IMR-90 (cell line): ENCODE measurements around the gene TNFAIP8L1. TPM values are rescaled to one million over a fixed set of nuclear protein-coding genes. Genes with fewer than 3 reads are reported as not detected.

Experiments used
- ATAC-seq: fragments of 200-7000 bp; cut with Tn5 transposase; 2 replicates; pipeline ENCODE4 v1.9.1; 2020; ENCODE audit warnings: low read depth, mild to moderate bottlenecking, moderate library complexity
- BruUV-seq: library from RNA; stranded (reverse); fragments of 400-500 nt; replicated peaks from 2 replicates; lab custom pipeline; 2021; lab: Mats Ljungman, UMichigan
- CTCF ChIA-PET: fragments of 300-600 bp; formaldehyde crosslinking; extraction: SDS; loops from one replicate; lab custom pipeline; 2021; ENCODE audit warnings: antibody characterized with exemption; lab: Yijun Ruan, JAX
- POLR2A ChIA-PET: fragments of 300-600 bp; sonication (Branson Sonifier 250); formaldehyde crosslinking; loops from one replicate; lab custom pipeline; 2022; ENCODE audit warnings: antibody characterized with exemption; ENCODE audit not compliant: unreplicated experiment; lab: Charles Lee
- DNase-seq: peaks from one replicate; pipeline ENCODE4 v3.0.0; 2013
- H2AFZ ChIP-seq: replicated peaks from 2 replicates; pipeline ENCODE3; 2013; ENCODE audit warnings: low read length, mild to moderate bottlenecking; ENCODE audit not compliant: poor library complexity
- H2AK5ac ChIP-seq: 2 replicates; pipeline ENCODE4 v1.6.1; 2013; ENCODE audit warnings: low read depth, low read length, inconsistent platforms
- H2AK9ac ChIP-seq: replicated peaks from 2 replicates; pipeline ENCODE3; 2013; ENCODE audit warnings: mild to moderate bottlenecking, low read depth, low read length, moderate library complexity; ENCODE audit not compliant: poor library complexity
- H2BK120ac ChIP-seq: 2 replicates; pipeline ENCODE4 v1.6.1; 2013; ENCODE audit warnings: low read depth, low read length, inconsistent platforms
- H2BK15ac ChIP-seq: 3 replicates; pipeline ENCODE4 v1.6.1; 2013; ENCODE audit warnings: low read depth, low read length, inconsistent platforms
- H2BK20ac ChIP-seq: 2 replicates; pipeline ENCODE4 v1.6.1; 2013; ENCODE audit warnings: low read depth, mild to moderate bottlenecking, inconsistent platforms, low read length, moderate library complexity
- H2BK5ac ChIP-seq: 2 replicates; pipeline ENCODE4 v1.6.1; 2013; ENCODE audit warnings: mild to moderate bottlenecking, low read depth, low read length, inconsistent platforms; ENCODE audit not compliant: poor library complexity, severe bottlenecking
- H3K14ac ChIP-seq: replicated peaks from 2 replicates; pipeline ENCODE4 v1.6.1; 2013; ENCODE audit warnings: low read depth, low read length, inconsistent platforms
- H3K18ac ChIP-seq: 2 replicates; pipeline ENCODE4 v1.6.1; 2013; ENCODE audit warnings: low read depth, low read length, control low read depth
- H3K23ac ChIP-seq: 2 replicates; pipeline ENCODE4 v1.6.1; 2013; ENCODE audit warnings: low read depth, low read length, inconsistent platforms
- H3K27ac ChIP-seq: 2 replicates; pipeline ENCODE4 v1.5.1; 2013; ENCODE audit warnings: mild to moderate bottlenecking, control low read depth, low read length; ENCODE audit not compliant: insufficient read depth
- H3K27me3 ChIP-seq: 2 replicates; pipeline ENCODE4 v1.6.1; 2013; ENCODE audit warnings: low read length; ENCODE audit not compliant: control insufficient read depth, insufficient read depth
- H3K36me3 ChIP-seq: 2 replicates; pipeline ENCODE4 v1.6.1; 2013; ENCODE audit warnings: low read length, mixed read lengths; ENCODE audit not compliant: control insufficient read depth, insufficient read depth
- H3K4ac ChIP-seq: 2 replicates; pipeline ENCODE4 v1.6.1; 2013; ENCODE audit warnings: low read depth, low read length, inconsistent platforms
- H3K4me1 ChIP-seq: 2 replicates; pipeline ENCODE4 v1.6.1; 2013; ENCODE audit warnings: low read length, mixed read lengths; ENCODE audit not compliant: control insufficient read depth, insufficient read depth
- H3K4me2 ChIP-seq: 2 replicates; pipeline ENCODE4 v1.6.1; 2013; ENCODE audit warnings: low read depth, mild to moderate bottlenecking, control low read depth, low read length, moderate library complexity
- H3K4me3 ChIP-seq: 2 replicates; pipeline ENCODE4 v1.5.1; 2013; ENCODE audit warnings: low read depth, mild to moderate bottlenecking, control low read depth, low read length, moderate library complexity; ENCODE audit not compliant: insufficient read depth
- H3K56ac ChIP-seq: 2 replicates; pipeline ENCODE4 v1.6.1; 2013; ENCODE audit warnings: low read length, inconsistent platforms; ENCODE audit not compliant: insufficient read depth; ENCODE audit errors: extremely low read depth
- H3K79me1 ChIP-seq, 2 experiments: 2 replicates each; pipeline ENCODE4 v1.6.1; 2013; ENCODE audit warnings: low read length in 2 of 2, inconsistent platforms in 1 of 2, low read depth in 1 of 2
- H3K9ac ChIP-seq: 2 replicates; pipeline ENCODE4 v1.6.1; 2013; ENCODE audit warnings: low read depth, low read length, control low read depth
- H3K9me1 ChIP-seq: 2 replicates; pipeline ENCODE4 v1.6.1; 2013; ENCODE audit warnings: low read length, inconsistent platforms; ENCODE audit not compliant: insufficient read depth
- H3K9me3 ChIP-seq: 2 replicates; pipeline ENCODE4 v1.6.1; 2013; ENCODE audit warnings: low read length; ENCODE audit not compliant: control insufficient read depth, insufficient read depth
- H4K20me1 ChIP-seq: 2 replicates; pipeline ENCODE4 v1.6.1; 2013; ENCODE audit warnings: low read length, inconsistent platforms; ENCODE audit not compliant: insufficient read depth
- H4K5ac ChIP-seq: 2 replicates; pipeline ENCODE4 v1.6.1; 2013; ENCODE audit warnings: mild to moderate bottlenecking, low read depth, low read length, control low read depth
- H4K8ac ChIP-seq, 2 experiments: 2 replicates each; pipeline ENCODE4 v1.6.1; 2013; ENCODE audit warnings: low read depth in 2 of 2, low read length in 2 of 2, control low read depth in 1 of 2, inconsistent platforms in 1 of 2
- H4K91ac ChIP-seq: 2 replicates; pipeline ENCODE4 v1.6.1; 2013; ENCODE audit warnings: low read depth, low read length, inconsistent platforms; ENCODE audit not compliant: insufficient read depth
- BHLHE40 ChIP-seq: fragments of 150-350 bp; IDR thresholded peaks from 2 replicates; pipeline ENCODE4 v1.6.1; 2016; ENCODE audit warnings: mild to moderate bottlenecking, low read depth, low read length
- CEBPB ChIP-seq: IDR thresholded peaks from 2 replicates; pipeline ENCODE4 v1.6.1; 2012; ENCODE audit warnings: low read depth, low read length, improper control_type of control experiment
- CHD1 ChIP-seq: IDR thresholded peaks from 2 replicates; pipeline ENCODE4 v1.6.1; 2012; ENCODE audit warnings: low read depth, low read length, improper control_type of control experiment
- FOS ChIP-seq: fragments of 150-350 bp; IDR thresholded peaks from 2 replicates; pipeline ENCODE4 v1.6.1; 2016; ENCODE audit warnings: low read depth, low read length
- MAFK ChIP-seq: IDR thresholded peaks from 2 replicates; pipeline ENCODE4 v1.6.1; 2012; ENCODE audit warnings: low read depth, low read length, improper control_type of control experiment
- MAZ ChIP-seq: IDR thresholded peaks from 2 replicates; pipeline ENCODE4 v1.6.1; 2012; ENCODE audit warnings: low read depth, mild to moderate bottlenecking, low read length, improper control_type of control experiment, moderate library complexity, borderline replicate concordance
- MXI1 ChIP-seq: IDR thresholded peaks from 2 replicates; pipeline ENCODE4 v1.6.1; 2012; ENCODE audit warnings: low read depth, mild to moderate bottlenecking, low read length, moderate library complexity, borderline replicate concordance
- NFE2L2 ChIP-seq: fragments of 150-350 bp; IDR thresholded peaks from 2 replicates; pipeline ENCODE4 v1.6.1; 2016; ENCODE audit warnings: low read depth, mild to moderate bottlenecking, low read length
- POLR2A ChIP-seq: IDR thresholded peaks from 2 replicates; pipeline ENCODE4 v1.6.1; 2012; ENCODE audit warnings: mild to moderate bottlenecking, low read depth, low read length
- RAD21 ChIP-seq: IDR thresholded peaks from 2 replicates; pipeline ENCODE4 v1.6.1; 2012; ENCODE audit warnings: low read length, improper control_type of control experiment
- RCOR1 ChIP-seq: IDR thresholded peaks from 2 replicates; pipeline ENCODE4 v1.6.1; 2012; ENCODE audit warnings: mild to moderate bottlenecking, low read length, improper control_type of control experiment; ENCODE audit not compliant: insufficient replicate concordance
- RFX5 ChIP-seq: IDR thresholded peaks from 2 replicates; pipeline ENCODE4 v1.8.0; 2012; ENCODE audit warnings: low read depth, mild to moderate bottlenecking, low read length, moderate library complexity
- SMC3 ChIP-seq: fragments of 150-350 bp; IDR thresholded peaks from 2 replicates; pipeline ENCODE4 v1.6.1; 2016; ENCODE audit warnings: low read depth, mild to moderate bottlenecking, antibody characterized with exemption, low read length, moderate library complexity
- WGBS, 2 experiments: methylation state at CpG; one replicate each; pipeline versions ENCODE4 v1.1.5 to v1.1.7; 2013; ENCODE audit warnings: missing lambda C conversion rate in 2 of 2; ENCODE audit not compliant: insufficient read length in 1 of 2; ENCODE audit errors: extremely low coverage in 2 of 2; 5-methylcytosine and 5-hydroxymethylcytosine counted together
- dilution Hi-C: fragments of 300-500 bp; cut with HindIII; formaldehyde crosslinking; loops from one replicate; pipeline ENCODE4 v1.14.3; 2018; ENCODE audit warnings: low sequenced_read_pairs; ENCODE audit not compliant: unreplicated experiment
- in situ Hi-C: fragments of 300-500 bp; cut with MboI; formaldehyde crosslinking; loops from 3 replicates; pipeline ENCODE4 v1.14.3; 2019; ENCODE audit warnings: low sequenced_read_pairs, inconsistent platforms, mixed read lengths
- intact Hi-C: fragments of 100-400 bp; cut with micrococcal nuclease; formaldehyde crosslinking; loops from 2 replicates; pipeline ENCODE4 v1.10.0; 2022
- polyA plus RNA-seq, 3 experiments: library from polyadenylated mRNA; depleted of rRNA; stranded (reverse); fragments of >200 nt; gene quantifications; 2 replicates each; pipeline ENCODE4 v1.2.3, GENCODE V29; 2012; ENCODE audit warnings: low replicate concordance in 1 of 3
- total RNA-seq: library from RNA; depleted of rRNA; stranded (reverse); fragments of >200 nt; gene quantifications from 2 replicates; pipeline ENCODE4 v1.2.3, GENCODE V29; 2012
- TF ChIP-seq, protein P1 (sequence below): fragments of 150-350 bp; IDR thresholded peaks from 2 replicates; pipeline ENCODE4 v1.6.1; 2017; ENCODE audit warnings: mild to moderate bottlenecking, antibody characterized with exemption, low read length, low read depth
- TF ChIP-seq, protein P2 (sequence below): fragments of 150-350 bp; IDR thresholded peaks from 2 replicates; pipeline ENCODE4 v1.6.1; 2016; ENCODE audit warnings: low read depth, mild to moderate bottlenecking, low read length, moderate library complexity, borderline replicate concordance
- TF ChIP-seq, protein P3 (sequence below): conservative IDR thresholded peaks from 2 replicates; pipeline ENCODE4 v1.5.1; 2012; ENCODE audit warnings: mild to moderate bottlenecking, low read depth, low read length, improper control_type of control experiment

Gene TNFAIP8L1
- total and polyA plus RNA-seq, 2 of the 4 experiments (the other 2 are of a cell fraction), result 2.5 to 6.0 TPM

DNA sequence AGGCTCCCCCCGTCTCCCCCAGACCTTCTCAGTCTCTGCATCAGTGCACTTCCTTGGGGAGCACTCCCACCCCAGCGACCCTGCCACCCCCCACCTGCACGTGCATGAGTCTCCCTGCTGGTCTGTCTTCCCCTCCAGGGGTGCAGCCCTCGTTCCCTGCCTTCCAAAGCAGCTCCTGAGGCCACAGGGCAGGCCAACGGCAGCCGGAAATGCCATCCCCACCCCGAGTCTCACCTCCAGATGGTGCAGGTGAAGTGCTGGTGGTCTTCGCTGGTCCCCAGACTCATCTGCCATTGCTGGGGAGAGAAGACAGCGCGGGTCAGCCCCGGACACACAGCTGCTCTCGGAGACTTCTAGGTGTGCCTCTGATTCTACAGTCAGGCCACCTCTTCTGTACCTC is 25.3 kb downstream of the TNFAIP8L1 start:
- no TSS peak for BruUV-seq
- H4K91ac ChIP-seq, result no peak overlapping the region
- ATAC-seq, result no peak
- H3K56ac ChIP-seq, result no peak overlapping the region
- dilution Hi-C loops (no loop called here), intact Hi-C loops (no loop called here), in situ Hi-C loops (no loop called here)
- peaks cover 48% of the 10 kb centered on the region for H4K20me1 ChIP-seq
- peaks cover 28 to 76% of the 10 kb centered on the region in 2 experiments for H3K79me1 ChIP-seq
- H2BK15ac ChIP-seq, result no peak overlapping the region
- TF ChIP-seq RAD21 (no peak), RFX5 (no peak), MAFK (no peak), CHD1 (no peak), CEBPB (no peak), MAZ (no peak), MXI1 (no peak), RCOR1 (no peak), POLR2A (no peak), FOS (no peak), SMC3 (no peak), BHLHE40 (no peak), NFE2L2 (no peak)
- TF ChIP-seq, protein P1, sequence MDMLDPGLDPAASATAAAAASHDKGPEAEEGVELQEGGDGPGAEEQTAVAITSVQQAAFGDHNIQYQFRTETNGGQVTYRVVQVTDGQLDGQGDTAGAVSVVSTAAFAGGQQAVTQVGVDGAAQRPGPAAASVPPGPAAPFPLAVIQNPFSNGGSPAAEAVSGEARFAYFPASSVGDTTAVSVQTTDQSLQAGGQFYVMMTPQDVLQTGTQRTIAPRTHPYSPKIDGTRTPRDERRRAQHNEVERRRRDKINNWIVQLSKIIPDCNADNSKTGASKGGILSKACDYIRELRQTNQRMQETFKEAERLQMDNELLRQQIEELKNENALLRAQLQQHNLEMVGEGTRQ, result no peak
- TF ChIP-seq, protein P2, sequence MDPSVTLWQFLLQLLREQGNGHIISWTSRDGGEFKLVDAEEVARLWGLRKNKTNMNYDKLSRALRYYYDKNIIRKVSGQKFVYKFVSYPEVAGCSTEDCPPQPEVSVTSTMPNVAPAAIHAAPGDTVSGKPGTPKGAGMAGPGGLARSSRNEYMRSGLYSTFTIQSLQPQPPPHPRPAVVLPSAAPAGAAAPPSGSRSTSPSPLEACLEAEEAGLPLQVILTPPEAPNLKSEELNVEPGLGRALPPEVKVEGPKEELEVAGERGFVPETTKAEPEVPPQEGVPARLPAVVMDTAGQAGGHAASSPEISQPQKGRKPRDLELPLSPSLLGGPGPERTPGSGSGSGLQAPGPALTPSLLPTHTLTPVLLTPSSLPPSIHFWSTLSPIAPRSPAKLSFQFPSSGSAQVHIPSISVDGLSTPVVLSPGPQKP, result no peak
- TF ChIP-seq, protein P3, sequence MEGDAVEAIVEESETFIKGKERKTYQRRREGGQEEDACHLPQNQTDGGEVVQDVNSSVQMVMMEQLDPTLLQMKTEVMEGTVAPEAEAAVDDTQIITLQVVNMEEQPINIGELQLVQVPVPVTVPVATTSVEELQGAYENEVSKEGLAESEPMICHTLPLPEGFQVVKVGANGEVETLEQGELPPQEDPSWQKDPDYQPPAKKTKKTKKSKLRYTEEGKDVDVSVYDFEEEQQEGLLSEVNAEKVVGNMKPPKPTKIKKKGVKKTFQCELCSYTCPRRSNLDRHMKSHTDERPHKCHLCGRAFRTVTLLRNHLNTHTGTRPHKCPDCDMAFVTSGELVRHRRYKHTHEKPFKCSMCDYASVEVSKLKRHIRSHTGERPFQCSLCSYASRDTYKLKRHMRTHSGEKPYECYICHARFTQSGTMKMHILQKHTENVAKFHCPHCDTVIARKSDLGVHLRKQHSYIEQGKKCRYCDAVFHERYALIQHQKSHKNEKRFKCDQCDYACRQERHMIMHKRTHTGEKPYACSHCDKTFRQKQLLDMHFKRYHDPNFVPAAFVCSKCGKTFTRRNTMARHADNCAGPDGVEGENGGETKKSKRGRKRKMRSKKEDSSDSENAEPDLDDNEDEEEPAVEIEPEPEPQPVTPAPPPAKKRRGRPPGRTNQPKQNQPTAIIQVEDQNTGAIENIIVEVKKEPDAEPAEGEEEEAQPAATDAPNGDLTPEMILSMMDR, result no peak
- H2BK120ac ChIP-seq, result no peak overlapping the region
- no peak overlapping the region for H3K4me2 ChIP-seq
- H3K4me1 ChIP-seq, result peaks cover 2% of the 10 kb centered on the region; the same call in 1 of the 2 replicates
- H3K4me3 ChIP-seq, result no peak overlapping the region
- H3K9me1 ChIP-seq, result no peaks in the 10 kb centered on the region; the same call in 1 of the 2 replicates
- H2BK20ac ChIP-seq, result no peak overlapping the region
- CTCF ChIA-PET, result no interaction called here
- H3K14ac ChIP-seq, result no peak overlapping the region
- no peaks in the 10 kb centered on the region for H3K27me3 ChIP-seq
- POLR2A ChIA-PET, result no interaction called here
- DNase-seq, result no peak
- no peak overlapping the region for H3K27ac ChIP-seq
- peak overlapping the region; percentile 14 for H2AFZ ChIP-seq
- no peak overlapping the region for H3K18ac ChIP-seq
- H3K36me3 ChIP-seq, result peaks cover 53% of the 10 kb centered on the region
- H2AK9ac ChIP-seq, result peak overlapping the region; percentile 76
- H4K5ac ChIP-seq, result no peak overlapping the region
- no peaks in the 10 kb centered on the region for H3K9me3 ChIP-seq
- no peak overlapping the region for H3K23ac ChIP-seq
- WGBS, 2 experiments, result 100% methylated on average over 1 of the region's 12 CpGs; no CpG with 5 or more reads in 1 of the 2 experiments
- H3K9ac ChIP-seq, result no peak overlapping the region
- H2AK5ac ChIP-seq, result no peak overlapping the region
- H2BK5ac ChIP-seq, result no peak overlapping the region
- no peak overlapping the region for H4K8ac ChIP-seq
- H3K4ac ChIP-seq, result no peak overlapping the region
